Measurements from ENCODE around the gene ACTN4.
"Not testable (repeated sequence)": the region's sequence is repeated elsewhere in the genome, so short reads cannot be mapped to it uniquely, and the experiment has no call there.

Gene ACTN4

GRCh38 chr19:38647368-38647965 is at the start of gene ACTN4:
Gene ACTN4 (plus strand): TSS chr19:38647649. CDS start chr19:38647746, 97 bp downstream.
- H3K4me3 ChIP-seq = peak within 1 kb of the TSS; percentile 62 to 99 (median 89)
- H3K27ac ChIP-seq = peak within 1 kb of the TSS; percentile 81 to 99 (median 95)

- Histone ChIP-seq H3K4me3 (no peak overlapping the region), H3K27ac (no peak overlapping the region)
These were observed 47.7 kb upstream of the ACTN4 start for GRCh38 chr19:38599722-38600121.

GRCh38 chr19:38602856-38603255 is 44.6 kb upstream of the ACTN4 start:
- H3K27ac ChIP-seq, H3K4me3 ChIP-seq: not testable (repeated sequence)

- H3K4me3 ChIP-seq = no peak overlapping the region
These were observed 41.3 kb upstream of the ACTN4 start for GRCh38 chr19:38606131-38606530.

GRCh38 chr19:38614289-38614688 is 33.2 kb upstream of the ACTN4 start:
- Histone ChIP-seq H3K27ac (no peak overlapping the region), H3K4me3 (no peak overlapping the region)

More at GRCh38 chr19:38606131-38606530, 41.3 kb upstream of the ACTN4 start:
- H3K27ac ChIP-seq = no peak overlapping the region

GRCh38 chr19:38615007-38615581 is 32.4 kb upstream of the ACTN4 start:
- Histone ChIP-seq H3K27ac (no peak overlapping the region), H3K4me3 (no peak overlapping the region)

GRCh38 chr19:38616265-38616664 is 31.2 kb upstream of the ACTN4 start:
- peak overlapping the region in 5 of 21 experiments; percentile 23 to 94 (median 91) for H3K27ac ChIP-seq

GRCh38 chr19:38617283-38617763 is 30.1 kb upstream of the ACTN4 start:
- H3K27ac ChIP-seq = peak overlapping the region in 14 of 21 experiments; percentile 5 to 94 (median 90)
- H3K4me3 ChIP-seq = peak overlapping the region; percentile 78 to 95 (median 83)

More at GRCh38 chr19:38616265-38616664, 31.2 kb upstream of the ACTN4 start:
- H3K4me3 ChIP-seq = no peak overlapping the region

GRCh38 chr19:38617764-38618589 is 29.5 kb upstream of the ACTN4 start, which contains the start of gene MAP4K1:
Gene MAP4K1 (minus strand): TSS chr19:38617953. CDS start chr19:38617895, 58 bp downstream.
- peak within 1 kb of the TSS; percentile 54 to 96 (median 92) for H3K27ac ChIP-seq
- peak within 1 kb of the TSS; percentile 78 to 95 (median 83) for H3K4me3 ChIP-seq

GRCh38 chr19:38618590-38619360 is 28.7 kb upstream of the ACTN4 start, which contains the start of gene EIF3K:
Gene EIF3K (plus strand): TSS chr19:38619188. CDS start chr19:38619269, 81 bp downstream.
- Histone ChIP-seq H3K4me3 (peak within 1 kb of the TSS; percentile 78 to 95 (median 83)), H3K27ac (peak within 1 kb of the TSS; percentile 63 to 99 (median 92))

GRCh38 chr19:38619361-38620174 is 27.9 kb upstream of the ACTN4 start:
- Histone ChIP-seq H3K4me3 (peak overlapping the region; percentile 78 to 95 (median 83)), H3K27ac (peak overlapping the region; percentile 63 to 99 (median 92))

- no peak overlapping the region for H3K4me3 ChIP-seq
- H3K27ac ChIP-seq = no peak overlapping the region
These were observed 22.6 kb upstream of the ACTN4 start for GRCh38 chr19:38624822-38625221.

- Histone ChIP-seq H3K4me3 (no peak overlapping the region), H3K27ac (no peak overlapping the region)
These were observed 21.0 kb upstream of the ACTN4 start for GRCh38 chr19:38626401-38626800.

GRCh38 chr19:38629568-38629967 is 17.9 kb upstream of the ACTN4 start:
- Histone ChIP-seq H3K4me3 (no peak overlapping the region), H3K27ac (no peak overlapping the region)

- H3K27ac ChIP-seq, H3K4me3 ChIP-seq: not testable (repeated sequence)
These were observed 16.1 kb upstream of the ACTN4 start for GRCh38 chr19:38631301-38631700.

GRCh38 chr19:38631811-38632475 is 15.5 kb upstream of the ACTN4 start:
- not testable (repeated sequence) for H3K4me3 ChIP-seq, H3K27ac ChIP-seq

- Histone ChIP-seq H3K27ac (no peak overlapping the region), H3K4me3 (no peak overlapping the region)
These were observed 14.8 kb upstream of the ACTN4 start for GRCh38 chr19:38632476-38633213.

Data from skin epidermis (tissue), 12 donors.